HCT116 (cell line): ENCODE results near the gene RNF41. TPM values are rescaled to one million over a fixed set of nuclear protein-coding genes. Genes with fewer than 3 reads are reported as not detected.

ENCODE experiments used
- ATAC-seq: fragments of 200-7000 bp; cut with Tn5 transposase; 2 replicates; pipeline ENCODE4 v1.9.1; 2020; ENCODE audit warnings: mild to moderate bottlenecking, moderate library complexity
- BruUV-seq: library from RNA; stranded (reverse); fragments of 400-500 nt; replicated peaks from 2 replicates; lab custom pipeline; 2021; lab: Mats Ljungman, UMichigan
- CTCF ChIA-PET: fragments of 300-600 bp; sonication (Branson Sonifier 250); formaldehyde crosslinking; loops from one replicate; lab custom pipeline; 2021; ENCODE audit warnings: antibody characterized with exemption; lab: Charles Lee
- POLR2A ChIA-PET: fragments of 300-600, 350-600 bp; sonication (Branson Sonifier 250); formaldehyde crosslinking; loops from one replicate; lab custom pipeline; 2021; ENCODE audit warnings: antibody characterized with exemption; lab: Charles Lee
- RAD21 ChIA-PET, 2 experiments: fragments of 300-600 bp; sonication (Branson Sonifier 250); formaldehyde crosslinking; loops; one replicate each; lab custom pipeline; 2023; ENCODE audit warnings: low total read pairs in 2 of 2; ENCODE audit not compliant: uncharacterized antibody in 2 of 2, unreplicated experiment in 2 of 2, low non-redundant PET in 1 of 2; lab: Charles Lee
- DNase-seq: peaks from one replicate; pipeline ENCODE4 v3.0.0-alpha.2; 2010; ENCODE audit warnings: low read depth, low spot score
- H2AFZ ChIP-seq: fragments of 200-600 bp; shearing (Covaris generic), sonication (generic); 2 replicates; pipeline ENCODE4 v1.6.1; 2017; ENCODE audit warnings: low read depth, mixed run types, mixed read lengths, antibody characterized with exemption, low read length; ENCODE audit not compliant: poor library complexity, severe bottlenecking
- H3K27ac ChIP-seq: 2 replicates; pipeline ENCODE4 v1.5.1; 2012; ENCODE audit warnings: low read depth, low read length
- H3K27me3 ChIP-seq: fragments of 200-600 bp; sonication (generic); 2 replicates; pipeline ENCODE4 v1.6.1; 2016; ENCODE audit warnings: mixed run types, low read length, mixed read lengths; ENCODE audit not compliant: insufficient read depth
- H3K36me3 ChIP-seq, 2 experiments: fragments of 200-500 bp in 1 of 2; fragments of 200-600 bp in 1 of 2; sonication (Bioruptor generic) in 1 of 2; sonication (generic) in 1 of 2; 2 replicates each; pipeline versions ENCODE4 v1.5.1 to v1.6.1; 2014 to 2016; ENCODE audit warnings: low read length in 2 of 2, inconsistent platforms in 1 of 2, mixed read lengths in 1 of 2, mixed run types in 1 of 2; ENCODE audit not compliant: insufficient read depth in 2 of 2, control insufficient read depth in 1 of 2
- H3K4me1 ChIP-seq, 2 experiments: fragments of 200-600 bp in 1 of 2; sonication (generic) in 1 of 2; 2 replicates each; pipeline versions ENCODE4 v1.5.1 to v1.6.1; 2012 to 2017; ENCODE audit warnings: low read length in 2 of 2, inconsistent platforms in 1 of 2, mild to moderate bottlenecking in 1 of 2, mixed read lengths in 1 of 2, mixed run types in 1 of 2, moderate library complexity in 1 of 2; ENCODE audit not compliant: insufficient read depth in 2 of 2, control insufficient read depth in 1 of 2
- H3K4me2 ChIP-seq: fragments of 200-600 bp; sonication (generic); 2 replicates; pipeline ENCODE4 v1.6.1; 2017; ENCODE audit warnings: mixed run types, low read length, mixed read lengths
- H3K4me3 ChIP-seq, 2 experiments: fragments of 200-600 bp in 1 of 2; sonication (generic) in 1 of 2; replicated peaks in 1 of 2; 2 replicates each; pipeline ENCODE4 v1.5.1; 2011 to 2016; ENCODE audit warnings: low read length in 2 of 2, control low read depth in 1 of 2, low read depth in 1 of 2, mild to moderate bottlenecking in 1 of 2, mixed read lengths in 1 of 2, mixed run types in 1 of 2
- H3K79me2 ChIP-seq: fragments of 200-600 bp; sonication (generic); 2 replicates; pipeline ENCODE4 v1.6.1; 2017; ENCODE audit warnings: mild to moderate bottlenecking, mixed run types, low read length, moderate library complexity, mixed read lengths; ENCODE audit not compliant: insufficient read depth
- H3K9ac ChIP-seq: fragments of 200-600 bp; sonication (generic); 2 replicates; pipeline ENCODE4 v1.6.1; 2016; ENCODE audit warnings: low read length, mixed read lengths
- H3K9me2 ChIP-seq: fragments of 200-600 bp; sonication (generic), shearing (Covaris generic); 2 replicates; pipeline ENCODE4 v1.6.1; 2017; ENCODE audit warnings: mixed run types, mild to moderate bottlenecking, moderate library complexity; ENCODE audit not compliant: insufficient read depth
- H3K9me3 ChIP-seq, 2 experiments: fragments of 200-500 bp in 1 of 2; fragments of 200-600 bp in 1 of 2; sonication (Bioruptor generic) in 1 of 2; sonication (generic) in 1 of 2; 2 replicates each; pipeline ENCODE4 v1.6.1; 2014 to 2017; ENCODE audit warnings: low read length in 2 of 2, mixed read lengths in 2 of 2, inconsistent platforms in 1 of 2, low read depth in 1 of 2, mild to moderate bottlenecking in 1 of 2, mixed run types in 1 of 2, moderate library complexity in 1 of 2; ENCODE audit not compliant: control insufficient read depth in 1 of 2, insufficient read depth in 1 of 2
- H4K20me1 ChIP-seq: fragments of 200-600 bp; sonication (generic), shearing (Covaris generic); 2 replicates; pipeline ENCODE4 v1.6.1; 2017; ENCODE audit warnings: mixed run types, mild to moderate bottlenecking, moderate library complexity; ENCODE audit not compliant: insufficient read depth
- CEBPB ChIP-seq: IDR thresholded peaks from 2 replicates; pipeline ENCODE4 v1.6.1; 2012; ENCODE audit warnings: low read depth
- EGR1 ChIP-seq: IDR thresholded peaks from 2 replicates; pipeline ENCODE4 v1.6.1; 2012; ENCODE audit warnings: low read depth
- ELF1 ChIP-seq: IDR thresholded peaks from 2 replicates; pipeline ENCODE4 v1.6.1; 2012; ENCODE audit warnings: low read depth, borderline replicate concordance
- POLR2AphosphoS5 ChIP-seq: IDR thresholded peaks from 2 replicates; pipeline ENCODE4 v1.6.1; 2011; ENCODE audit warnings: mild to moderate bottlenecking, low read depth, low read length, moderate library complexity
- RAD21 ChIP-seq: IDR thresholded peaks from 2 replicates; pipeline ENCODE4 v1.6.1; 2012; ENCODE audit warnings: low read depth, mild to moderate bottlenecking
- TCF7L2 ChIP-seq: IDR thresholded peaks from 2 replicates; pipeline ENCODE4 v1.7.0; 2011; ENCODE audit warnings: borderline replicate concordance, inconsistent platforms; ENCODE audit not compliant: insufficient read depth, insufficient read length; ENCODE audit errors: extremely low read depth
- YY1 ChIP-seq: IDR thresholded peaks from 2 replicates; pipeline ENCODE4 v1.6.1; 2011; ENCODE audit warnings: low read length, low read depth, moderate library complexity, mild to moderate bottlenecking; ENCODE audit not compliant: insufficient replicate concordance; ENCODE audit errors: extremely low read depth
- ZFX ChIP-seq: fragments of 450-650 bp; IDR thresholded peaks from 2 replicates; pipeline ENCODE4 v1.6.1; 2017
- ZNF274 ChIP-seq: fragments of 200-500 bp; sonication (Bioruptor generic); IDR thresholded peaks from 2 replicates; pipeline ENCODE4 v1.6.1; 2014; ENCODE audit warnings: mild to moderate bottlenecking, low read depth, low read length, inconsistent platforms
- intact Hi-C: fragments of 100-400 bp; cut with micrococcal nuclease; formaldehyde crosslinking; loops from 2 replicates; pipeline ENCODE4 v1.10.0; 2022
- total RNA-seq: library from RNA; stranded (reverse); gene quantifications from one replicate; pipeline ENCODE4 v1.2.1, GENCODE V29; 2021; ENCODE audit not compliant: unreplicated experiment
- TF ChIP-seq, protein P1 (sequence below): IDR thresholded peaks from 2 replicates; pipeline ENCODE4 v1.6.1; 2011; ENCODE audit warnings: mild to moderate bottlenecking, low read length, moderate library complexity; ENCODE audit not compliant: insufficient replicate concordance; ENCODE audit errors: extremely low read depth
- TF ChIP-seq, protein P2 (sequence below), 3 experiments: fragments of 200-600 bp in 1 of 3; sonication (generic) in 1 of 3; IDR thresholded peaks in 2 of 3; conservative IDR thresholded peaks in 1 of 3; 2 replicates each; pipeline ENCODE4 v1.5.1; 2012 to 2017; ENCODE audit warnings: low read depth in 2 of 3, low read length in 2 of 3, antibody characterized with exemption in 1 of 3, borderline replicate concordance in 1 of 3, control low read depth in 1 of 3, mild to moderate bottlenecking in 1 of 3, mixed read lengths in 1 of 3, mixed run types in 1 of 3, moderate library complexity in 1 of 3; ENCODE audit not compliant: insufficient read depth in 1 of 3

RNF41 gene
- total RNA-seq, 1 experiment from 2014 or later: 40.6 TPM

DNA sequence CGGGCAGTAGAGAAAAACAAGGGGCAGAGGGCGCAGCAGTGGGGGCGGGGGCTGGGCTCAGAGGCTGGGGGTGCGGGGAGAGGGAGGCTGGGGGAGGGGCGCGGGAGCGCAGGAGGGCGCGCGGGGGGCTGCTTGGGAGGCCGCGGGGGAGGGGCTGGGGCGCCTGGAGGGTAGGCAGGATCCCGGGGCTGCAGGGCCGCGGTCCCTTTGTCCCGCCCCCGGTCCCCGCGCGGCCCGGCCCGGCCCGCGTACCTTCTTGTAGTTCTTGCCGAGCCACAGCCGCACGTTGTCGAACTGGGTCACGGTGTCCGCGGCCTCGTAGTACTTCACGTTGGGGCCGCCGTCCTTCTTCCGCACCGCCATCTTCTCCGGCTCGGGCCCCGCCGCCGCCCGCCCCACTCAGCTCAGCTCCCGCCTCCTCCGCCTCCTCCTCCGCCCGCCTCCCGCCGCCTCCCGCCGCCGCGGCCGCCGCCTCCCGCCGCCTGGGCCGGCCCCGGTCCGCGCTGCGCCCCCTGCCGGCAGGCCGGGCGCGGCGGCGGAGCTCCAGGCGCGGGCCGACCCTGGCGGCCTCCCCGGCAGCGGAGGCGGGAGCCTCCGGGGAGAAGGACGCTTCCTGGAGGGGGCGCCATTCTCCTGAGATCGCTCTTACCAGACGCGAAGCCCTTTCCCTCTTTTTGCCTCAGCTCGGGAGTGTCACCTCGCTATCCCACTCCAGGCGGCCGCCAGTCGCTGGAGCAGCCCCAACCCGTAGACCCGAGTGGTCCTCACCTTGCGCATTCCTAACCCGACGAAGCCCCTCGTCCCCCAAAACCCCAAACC is 32.4 kb downstream of the RNF41 start, which contains the start of gene SMARCC2:
SMARCC2 (minus strand) TSS at position 385 of the 819 bp plus-strand sequence; CDS start at position 363, 22 bp downstream.
- peaks cover 10 to 19% of the 10 kb centered on the region in 2 experiments; a peak in 3 of 4 replicates for H3K36me3 ChIP-seq
- CTCF ChIA-PET: interaction anchor here (0.6 to 3.3 kb wide), 26 partner anchors 8 to 460 kb away, joined by 3 to 29 read pairs (median 4); partner anchors contain the start of genes ANKRD52, CD63, COQ10A and ESYT1
- H3K27me3 ChIP-seq: no peaks in the 10 kb centered on the region
- peak within 1 kb of the TSS; percentile 14 for H2AFZ ChIP-seq
- H3K27ac ChIP-seq: peak within 1 kb of the TSS; percentile 84
- TF ChIP-seq, protein P1, sequence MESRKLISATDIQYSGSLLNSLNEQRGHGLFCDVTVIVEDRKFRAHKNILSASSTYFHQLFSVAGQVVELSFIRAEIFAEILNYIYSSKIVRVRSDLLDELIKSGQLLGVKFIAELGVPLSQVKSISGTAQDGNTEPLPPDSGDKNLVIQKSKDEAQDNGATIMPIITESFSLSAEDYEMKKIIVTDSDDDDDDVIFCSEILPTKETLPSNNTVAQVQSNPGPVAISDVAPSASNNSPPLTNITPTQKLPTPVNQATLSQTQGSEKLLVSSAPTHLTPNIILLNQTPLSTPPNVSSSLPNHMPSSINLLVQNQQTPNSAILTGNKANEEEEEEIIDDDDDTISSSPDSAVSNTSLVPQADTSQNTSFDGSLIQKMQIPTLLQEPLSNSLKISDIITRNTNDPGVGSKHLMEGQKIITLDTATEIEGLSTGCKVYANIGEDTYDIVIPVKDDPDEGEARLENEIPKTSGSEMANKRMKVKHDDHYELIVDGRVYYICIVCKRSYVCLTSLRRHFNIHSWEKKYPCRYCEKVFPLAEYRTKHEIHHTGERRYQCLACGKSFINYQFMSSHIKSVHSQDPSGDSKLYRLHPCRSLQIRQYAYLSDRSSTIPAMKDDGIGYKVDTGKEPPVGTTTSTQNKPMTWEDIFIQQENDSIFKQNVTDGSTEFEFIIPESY: no peak
- TF ChIP-seq YY1 (peak; percentile 52), CEBPB (no peak), TCF7L2 (no peak), RAD21 (peak; percentile 54; the same call in 1 of the 2 replicates), POLR2AphosphoS5 (peak; percentile 69), EGR1 (peak; percentile 51; the same call in 1 of the 2 replicates), ZNF274 (no peak), ZFX (peak; percentile 52), ELF1 (no peak)
- TF ChIP-seq, protein P2, sequence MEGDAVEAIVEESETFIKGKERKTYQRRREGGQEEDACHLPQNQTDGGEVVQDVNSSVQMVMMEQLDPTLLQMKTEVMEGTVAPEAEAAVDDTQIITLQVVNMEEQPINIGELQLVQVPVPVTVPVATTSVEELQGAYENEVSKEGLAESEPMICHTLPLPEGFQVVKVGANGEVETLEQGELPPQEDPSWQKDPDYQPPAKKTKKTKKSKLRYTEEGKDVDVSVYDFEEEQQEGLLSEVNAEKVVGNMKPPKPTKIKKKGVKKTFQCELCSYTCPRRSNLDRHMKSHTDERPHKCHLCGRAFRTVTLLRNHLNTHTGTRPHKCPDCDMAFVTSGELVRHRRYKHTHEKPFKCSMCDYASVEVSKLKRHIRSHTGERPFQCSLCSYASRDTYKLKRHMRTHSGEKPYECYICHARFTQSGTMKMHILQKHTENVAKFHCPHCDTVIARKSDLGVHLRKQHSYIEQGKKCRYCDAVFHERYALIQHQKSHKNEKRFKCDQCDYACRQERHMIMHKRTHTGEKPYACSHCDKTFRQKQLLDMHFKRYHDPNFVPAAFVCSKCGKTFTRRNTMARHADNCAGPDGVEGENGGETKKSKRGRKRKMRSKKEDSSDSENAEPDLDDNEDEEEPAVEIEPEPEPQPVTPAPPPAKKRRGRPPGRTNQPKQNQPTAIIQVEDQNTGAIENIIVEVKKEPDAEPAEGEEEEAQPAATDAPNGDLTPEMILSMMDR (IDR thresholded peaks at IDR 0.05 in 2 of 3, conservative IDR thresholded peaks at IDR 0.05 in 1 of 3; ENCODE audit: borderline replicate concordance in 1 of 3, insufficient read depth in 1 of 3, low read depth in 2 of 3, low read length in 2 of 3): peak; percentile 65 to 70 (median 65)
- peaks cover 17 to 27% of the 10 kb centered on the region in 2 experiments for H3K4me1 ChIP-seq
- RAD21 ChIA-PET: interaction anchor here (0.8 to 1.2 kb wide), 4 partner anchors 61 to 115 kb away, joined by 4 to 8 read pairs (median 6); partner anchors contain the start of genes ESYT1 (in 1 of the 2) and ZC3H10 (in 1 of the 2)
- no peaks in the 10 kb centered on the region for H4K20me1 ChIP-seq
- peak; percentile 85 for ATAC-seq
- intact Hi-C loops: loop anchor here (1.0 kb wide), 2 partner anchors 70 to 142 kb away; no protein-coding TSS in a partner anchor
- no TSS peak for BruUV-seq
- peak; percentile 75 for DNase-seq
- POLR2A ChIA-PET: interaction anchor here (0.5 to 2.7 kb wide), 13 partner anchors 12 to 456 kb away, joined by 3 to 17 read pairs (median 3); partner anchors contain the start of genes ATP5F1B, ESYT1, MYL6B and RNF41
- no peaks in the 10 kb centered on the region for H3K9me3 ChIP-seq
- no peaks in the 10 kb centered on the region for H3K9me2 ChIP-seq
- H3K9ac ChIP-seq: peak within 1 kb of the TSS; percentile 87
- peak within 1 kb of the TSS; percentile 86 to 88 for H3K4me3 ChIP-seq
- peak within 1 kb of the TSS; percentile 90 for H3K4me2 ChIP-seq
- peaks cover 37% of the 10 kb centered on the region for H3K79me2 ChIP-seq
